Activated T-cell treated with anti-CD3 and anti-CD28 coated beads for 4 hours (primary cell): ENCODE data around the gene AUTS2.

ENCODE experiments used
- DNase-seq: peaks from one replicate; pipeline ENCODE4 v3.0.0-alpha.2; 2020

AUTS2 gene

DNA sequence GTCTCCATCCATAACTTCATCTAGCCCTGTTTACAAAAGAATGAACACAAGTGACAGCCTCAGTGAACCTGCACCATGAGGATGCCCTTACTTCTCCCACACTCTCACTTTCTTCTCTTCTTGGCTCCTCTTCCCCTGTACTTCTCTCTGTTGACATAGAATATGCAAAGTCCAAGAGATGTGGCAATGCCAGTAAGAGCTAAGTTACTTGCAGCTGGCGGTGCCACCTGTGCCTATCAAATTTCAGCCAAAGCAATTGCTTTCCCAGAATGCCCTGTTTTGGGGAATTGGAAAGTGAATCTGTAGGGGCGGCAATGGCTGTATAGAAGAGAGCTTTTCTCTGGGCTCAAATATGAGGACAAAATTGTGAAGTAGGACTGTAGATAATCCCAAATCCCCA is 557.8 kb downstream of the AUTS2 start:
- DNase-seq = no peak

GRCh38 chr7:70159121-70159520 is 560.8 kb downstream of the AUTS2 start:
- no peak for DNase-seq

GRCh38 chr7:70165477-70166170 is 567.3 kb downstream of the AUTS2 start:
- DNase-seq = no peak

- DNase-seq = no peak
These were observed 573.2 kb downstream of the AUTS2 start for GRCh38 chr7:70171369-70171920.

DNA sequence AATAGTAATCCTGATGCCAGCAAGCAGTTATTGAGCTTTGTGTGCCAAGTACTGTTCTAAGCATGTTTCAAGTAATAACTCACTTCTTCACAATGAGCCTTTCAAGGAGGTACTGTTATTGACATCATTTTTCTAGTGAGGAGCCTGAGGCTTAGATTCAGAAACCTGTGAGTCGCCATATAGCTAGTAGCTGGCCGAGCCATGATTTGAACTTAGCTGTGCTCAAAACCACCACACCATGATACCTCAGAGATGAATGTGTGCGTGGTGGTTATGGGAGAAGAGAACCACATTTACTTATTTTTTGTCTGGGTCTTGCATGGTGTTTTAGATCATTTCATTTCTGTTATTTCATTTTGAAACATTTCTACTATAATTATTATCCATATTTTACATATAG is 578.9 kb downstream of the AUTS2 start:
- no peak for DNase-seq

- no peak for DNase-seq
These were observed 579.9 kb downstream of the AUTS2 start for GRCh38 chr7:70178211-70178610.

DNA sequence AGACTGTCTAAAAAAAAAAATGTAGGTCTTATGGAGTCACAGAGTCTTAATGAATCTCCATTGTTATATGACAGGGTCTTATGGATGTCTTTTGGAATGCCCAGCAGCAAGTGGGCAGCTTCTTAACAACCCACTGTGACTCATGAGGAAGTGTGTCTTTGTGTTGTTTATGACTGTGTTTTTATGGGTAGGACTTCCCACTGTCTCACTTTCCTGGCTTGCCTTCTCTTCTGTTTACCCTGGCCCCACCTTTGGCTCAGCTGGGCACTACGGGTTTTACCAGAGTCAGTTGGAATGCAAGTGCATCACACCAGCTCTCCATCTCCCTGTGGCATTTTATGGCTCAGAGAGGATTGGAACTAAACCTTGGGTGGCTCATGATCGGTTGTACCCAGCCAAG is 580.5 kb downstream of the AUTS2 start:
- DNase-seq = no peak

DNA sequence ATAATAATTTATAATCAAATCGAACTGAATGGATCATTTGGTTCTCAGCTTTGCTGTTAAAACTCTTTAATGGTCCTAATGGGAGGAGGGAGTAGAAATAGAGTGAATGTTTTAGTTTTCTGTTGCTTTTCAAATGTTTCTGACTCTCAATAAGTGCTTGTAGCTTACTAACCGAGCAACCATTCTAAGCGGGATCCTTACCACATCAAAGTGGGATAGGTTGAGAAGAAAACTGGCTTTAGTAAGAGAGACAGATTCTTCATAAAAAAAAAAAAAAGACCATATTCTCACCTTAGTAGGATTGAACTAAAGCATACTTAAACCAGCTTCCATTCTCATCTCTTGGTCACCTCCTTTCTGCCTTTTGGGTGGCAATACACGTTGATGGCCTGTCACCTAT is 584.2 kb downstream of the AUTS2 start:
- DNase-seq = no peak

- no peak for DNase-seq
These were observed 585.0 kb downstream of the AUTS2 start for GRCh38 chr7:70183278-70183677.

- DNase-seq = no peak
These were observed 590.8 kb downstream of the AUTS2 start for GRCh38 chr7:70188901-70189650.

- DNase-seq = no peak
These were observed 591.5 kb downstream of the AUTS2 start for GRCh38 chr7:70189776-70190175.

- DNase-seq = no peak
These were observed 592.0 kb downstream of the AUTS2 start for GRCh38 chr7:70190281-70190680.

- DNase-seq = no peak
These were observed 595.2 kb downstream of the AUTS2 start for GRCh38 chr7:70193514-70193913.

DNA sequence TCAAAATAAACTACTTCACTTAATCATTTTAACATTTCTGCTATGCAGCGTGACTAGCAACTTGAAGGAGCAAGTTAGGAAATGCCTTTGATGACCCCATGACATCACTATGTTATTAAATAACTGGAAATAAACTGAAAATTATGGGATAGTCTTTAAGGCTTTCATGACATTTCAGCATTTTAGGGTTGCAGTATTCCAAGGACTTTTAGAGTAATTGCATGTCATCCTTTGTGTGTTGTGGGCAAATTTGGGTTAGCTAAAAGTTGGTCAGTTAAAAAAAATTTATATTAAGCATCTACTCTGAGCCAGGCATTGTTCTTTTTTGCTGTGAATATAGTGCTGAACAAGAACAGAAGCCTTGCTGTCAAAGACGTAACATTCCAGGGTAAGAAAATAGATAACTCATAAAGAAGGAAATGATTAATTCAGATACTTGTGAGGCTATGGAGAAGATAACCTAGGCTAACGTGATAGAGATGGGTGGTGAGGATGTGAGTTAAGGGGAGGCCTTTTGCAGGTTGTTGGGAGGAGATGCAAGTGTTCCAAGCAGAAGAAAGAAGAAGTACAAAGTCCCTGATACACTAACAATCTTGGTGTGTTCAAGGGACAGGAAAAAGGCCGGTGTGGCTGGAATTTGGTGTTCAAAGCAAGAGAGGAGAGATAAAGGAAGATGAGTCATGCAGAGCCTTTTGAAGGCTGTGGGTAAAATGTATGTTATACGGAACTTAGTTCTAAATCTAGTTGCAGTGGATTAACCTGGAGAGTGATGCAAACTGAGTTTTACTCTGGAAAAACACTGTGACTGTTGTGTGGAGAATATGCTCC is 610.2 kb downstream of the AUTS2 start:
- DNase-seq = no peak

GRCh38 chr7:70210200-70210935 is 612.1 kb downstream of the AUTS2 start:
- DNase-seq = no peak

GRCh38 chr7:70210936-70211310 is 612.6 kb downstream of the AUTS2 start:
- DNase-seq = no peak

DNA sequence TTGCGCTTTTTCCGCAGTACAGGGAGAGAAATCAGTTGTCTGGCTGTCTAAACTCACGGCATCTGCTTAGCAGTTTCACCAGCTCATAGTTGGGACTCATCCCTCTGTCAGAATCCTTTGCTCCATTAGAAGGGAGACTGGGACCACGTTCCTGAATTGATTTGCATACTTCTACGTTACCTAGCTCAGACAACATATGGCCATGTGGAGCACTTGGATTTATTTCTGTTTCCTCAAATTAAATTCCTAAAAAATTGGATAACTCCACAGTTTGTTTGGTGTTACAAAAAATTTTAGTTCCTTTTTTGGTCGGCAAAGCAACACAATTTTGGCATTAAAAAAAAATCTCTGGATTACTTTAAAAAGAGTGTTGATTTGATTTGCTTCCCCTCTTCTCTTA is 614.0 kb downstream of the AUTS2 start:
- DNase-seq = no peak

DNA sequence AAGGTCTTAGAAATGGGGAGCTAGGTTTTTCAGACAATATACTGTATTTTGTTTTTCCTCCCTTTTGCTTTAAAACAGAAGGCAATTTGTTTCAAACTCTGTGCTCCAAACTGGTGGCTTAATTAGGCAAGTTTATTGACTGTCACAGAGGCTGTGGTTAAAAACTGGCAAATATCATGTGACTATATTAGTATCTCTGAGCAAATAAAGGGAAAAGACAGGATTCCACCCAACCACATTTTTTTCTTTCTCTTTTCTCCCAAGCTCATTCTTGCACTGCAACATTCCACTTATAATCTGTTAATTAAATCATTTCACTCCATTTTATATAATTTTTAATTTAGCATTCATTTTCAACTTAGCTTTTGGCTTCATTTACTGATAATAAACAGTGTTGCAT is 615.8 kb downstream of the AUTS2 start:
- no peak for DNase-seq

DNA sequence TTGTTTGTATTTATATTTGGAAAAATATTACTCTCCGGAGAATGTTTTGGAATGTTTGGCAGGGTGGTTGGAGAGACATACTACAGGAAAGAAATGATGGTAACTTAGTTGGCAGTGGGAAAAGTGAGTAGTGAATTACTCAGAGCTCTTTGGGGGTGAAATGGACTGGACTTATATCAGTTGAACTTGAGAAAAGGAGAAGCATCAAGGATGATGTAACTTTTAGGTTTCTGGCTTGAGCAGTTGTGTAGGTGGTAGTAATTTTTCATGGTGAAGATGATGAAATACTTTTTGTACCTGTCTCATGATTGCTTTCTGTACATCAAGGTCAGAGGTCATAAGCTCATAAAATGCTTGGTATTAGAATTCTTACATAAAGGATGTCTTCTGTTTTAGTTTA is 617.2 kb downstream of the AUTS2 start:
- DNase-seq = no peak

- DNase-seq = no peak
These were observed 619.3 kb downstream of the AUTS2 start for GRCh38 chr7:70217571-70217970.

DNA sequence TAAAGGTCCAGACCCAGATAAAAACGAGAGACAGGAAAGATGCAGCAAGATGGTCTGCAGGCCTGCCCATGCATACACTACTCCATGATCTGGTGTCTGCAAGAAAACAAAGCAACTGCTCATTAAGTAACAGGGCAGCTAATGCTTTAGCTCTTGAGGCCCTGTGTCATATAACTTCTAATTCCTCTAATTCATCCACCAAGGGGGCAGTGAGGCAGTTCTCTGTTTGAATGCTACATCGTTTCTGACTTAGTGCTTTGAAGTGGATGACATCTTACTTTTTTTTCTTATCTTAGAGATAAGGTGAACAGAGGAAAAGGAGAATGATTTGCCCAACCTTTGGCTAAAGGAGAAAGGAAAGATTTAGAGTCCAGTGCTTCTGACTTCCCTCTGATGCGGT is 619.7 kb downstream of the AUTS2 start:
- DNase-seq = no peak

DNA sequence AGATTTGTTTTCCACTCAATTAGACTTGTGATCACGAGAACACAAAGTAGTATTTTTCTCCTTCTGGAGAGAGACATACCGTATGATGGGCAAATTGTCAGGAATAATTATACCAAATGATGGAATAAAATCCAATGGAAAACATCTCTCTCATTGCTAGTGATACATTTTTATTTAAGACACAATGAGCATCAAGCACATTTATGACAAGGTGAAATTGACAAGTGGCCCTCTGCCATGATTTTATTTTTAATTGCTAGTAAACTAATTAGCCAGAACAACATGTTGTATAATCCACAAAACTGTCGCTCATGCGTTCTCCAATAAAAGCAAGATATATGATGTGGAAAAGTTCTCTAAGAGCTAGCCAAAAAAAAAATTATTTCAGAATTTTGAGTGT is 620.8 kb downstream of the AUTS2 start:
- DNase-seq = no peak

DNA sequence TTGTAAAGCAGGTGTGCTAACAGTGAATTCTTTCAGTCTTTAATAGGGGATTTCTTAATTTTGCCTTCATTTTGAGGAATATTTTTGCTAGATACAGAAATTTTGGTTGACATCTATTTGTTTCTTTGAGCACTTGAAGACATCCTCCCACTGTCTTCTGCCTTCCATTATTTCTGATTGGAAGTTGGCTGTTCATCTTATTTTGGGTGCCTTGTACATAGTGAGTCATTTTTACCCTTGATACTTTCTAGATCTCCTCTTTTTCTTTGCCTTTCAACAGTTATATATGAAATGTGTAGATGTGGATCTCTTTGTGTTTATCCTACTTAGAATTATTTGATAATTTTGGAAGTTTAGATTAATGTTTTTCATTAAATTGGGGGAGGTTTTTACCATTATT is 631.0 kb downstream of the AUTS2 start:
- no peak for DNase-seq
